GM12878 (cell line): ENCODE data around the gene ARF3. TPM values are rescaled to one million over a fixed set of nuclear protein-coding genes. Genes with fewer than 3 reads are reported as not detected.
A peak's percentile ranks its signal among the peaks of the same experiment; 100 is the strongest.

Experiments used
- CHD2 ChIP-seq: IDR thresholded peaks from 2 replicates; pipeline ENCODE4 v1.6.1; 2011; ENCODE audit warnings: low read depth, low read length, improper control_type of control experiment, borderline replicate concordance
- GATAD2B ChIP-seq: fragments of 450-650 bp; conservative IDR thresholded peaks from 2 replicates; pipeline ENCODE4 v1.6.1; 2017; ENCODE audit warnings: low read depth, mild to moderate bottlenecking, moderate library complexity
- HDAC6 ChIP-seq: fragments of 200-600 bp; sonication (generic); IDR thresholded peaks from one replicate; pipeline ENCODE4 v1.8.0; 2017; ENCODE audit warnings: antibody characterized with exemption; ENCODE audit not compliant: unreplicated experiment
- PML ChIP-seq: IDR thresholded peaks from 2 replicates; pipeline ENCODE4 v1.6.1; 2012; ENCODE audit warnings: low read length, inconsistent platforms
- RAD21 ChIP-seq: IDR thresholded peaks from 2 replicates; pipeline ENCODE4 v1.6.1; 2011; ENCODE audit warnings: mild to moderate bottlenecking, low read depth, low read length, moderate library complexity; ENCODE audit not compliant: insufficient read depth
- RAD51 ChIP-seq: fragments of 450-650 bp; IDR thresholded peaks from 2 replicates; pipeline ENCODE4 v1.6.1; 2016; ENCODE audit warnings: moderate library complexity, mild to moderate bottlenecking, inconsistent platforms
- RFX5 ChIP-seq: IDR thresholded peaks from 2 replicates; pipeline ENCODE4 v1.6.1; 2011; ENCODE audit warnings: low read depth, low read length, improper control_type of control experiment
- YY1 ChIP-seq: IDR thresholded peaks from 2 replicates; pipeline ENCODE4 v1.6.1; 2011; ENCODE audit warnings: low read depth, mild to moderate bottlenecking, low read length
- ZNF274 ChIP-seq: IDR thresholded peaks from one replicate; pipeline ENCODE4 v1.8.0; 2011; ENCODE audit not compliant: insufficient read length, insufficient read depth
- polyA plus RNA-seq, 11 experiments: library from polyadenylated mRNA; depleted of rRNA in 4 of 11; unstranded in 6 of 11; stranded (reverse) in 5 of 11; fragments of >200 nt; fragmentation: Nextera tagmentation in 4 of 11; fragmentation: Illumina TruSeq in 1 of 11; extraction: Ambion mirVana in 4 of 11; extraction: Trizol in 1 of 11; gene quantifications; 1 replicate in 1 of 11; 2 replicates in 10 of 11; pipeline versions ENCODE4 v1.2.1 to v1.2.3, GENCODE V29; 2011 to 2016; ENCODE audit warnings: inconsistent platforms in 2 of 11, missing spikeins in 2 of 11, low read depth in 1 of 11
- total RNA-seq, 4 experiments: library from RNA; depleted of rRNA in 3 of 4; stranded (reverse); fragments of >200 nt in 3 of 4; fragmentation: Illumina TruSeq in 1 of 4; extraction: Trizol in 1 of 4; gene quantifications; 2 replicates each; pipeline versions ENCODE4 v1.2.1 to v1.2.3, GENCODE V29; 2013 to 2021
- TF ChIP-seq, protein P1 (sequence below): IDR thresholded peaks from 2 replicates; pipeline ENCODE4 v1.6.1; 2011; ENCODE audit warnings: low read depth, low read length, improper control_type of control experiment, borderline replicate concordance
- TF ChIP-seq, protein P2 (sequence below): IDR thresholded peaks from 2 replicates; pipeline ENCODE4 v1.6.1; 2012; ENCODE audit warnings: mild to moderate bottlenecking, low read depth, low read length
- TF ChIP-seq, protein P3 (sequence below): IDR thresholded peaks from 2 replicates; pipeline ENCODE4 v1.6.1; 2011; ENCODE audit warnings: mild to moderate bottlenecking, low read depth, low read length, moderate library complexity; ENCODE audit not compliant: insufficient replicate concordance
- TF ChIP-seq, protein P4 (sequence below): fragments of 450-650 bp; formaldehyde crosslinking; IDR thresholded peaks from 2 replicates; pipeline ENCODE4 v1.5.0; 2022; ENCODE audit warnings: mild to moderate bottlenecking, missing genetic modification characterization
- TF ChIP-seq, protein P5 (sequence below): IDR thresholded peaks from 2 replicates; pipeline ENCODE4 v1.6.1; 2012; ENCODE audit warnings: improper control_type of control experiment, low read depth, low read length; ENCODE audit not compliant: insufficient replicate concordance

ARF3 gene
- total and polyA plus RNA-seq, 10 of the 15 experiments (the other 5 are each of a cell fraction or from before 2014, with no cell fraction given): 8.7 to 263 (median 74.4) TPM

DNA sequence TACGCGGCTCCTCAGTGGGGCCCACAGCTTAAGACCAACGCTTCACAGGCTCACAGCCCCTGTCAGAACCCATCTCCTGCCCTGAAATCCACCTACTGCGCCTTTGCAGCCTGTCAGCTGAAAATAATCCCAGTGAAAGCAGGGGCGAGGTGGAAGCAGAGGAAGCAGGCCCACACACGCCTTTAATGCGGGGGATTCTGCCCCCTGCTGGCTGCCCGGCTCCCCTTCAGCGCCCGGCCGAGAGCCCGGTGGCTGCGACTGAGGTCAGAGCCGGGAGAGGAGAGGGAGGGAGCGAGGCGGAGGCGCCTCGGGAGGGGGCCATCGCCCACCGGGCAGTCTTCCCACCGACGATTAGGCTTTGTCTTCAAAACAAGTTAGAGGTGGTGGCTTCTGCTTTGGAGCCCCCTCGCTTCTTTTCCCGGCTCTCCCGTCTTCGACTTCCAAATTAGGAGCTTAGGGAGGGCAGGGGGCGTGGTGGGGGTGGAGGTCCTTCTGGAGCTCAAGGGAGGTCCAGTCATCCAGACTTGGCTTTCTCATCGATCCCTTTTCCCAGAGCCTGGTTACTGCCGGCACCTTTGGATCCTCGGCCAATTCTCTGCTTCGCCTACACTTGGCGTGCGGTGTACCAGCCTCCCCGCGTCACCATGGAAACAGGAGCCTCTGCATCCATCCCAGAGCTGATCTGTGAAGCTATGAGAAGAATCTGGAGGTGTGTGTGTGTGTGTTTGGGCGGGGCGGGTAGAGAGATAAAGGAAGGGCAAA is 66.4 kb downstream of the ARF3 start (continued):
- TF ChIP-seq, protein P1, sequence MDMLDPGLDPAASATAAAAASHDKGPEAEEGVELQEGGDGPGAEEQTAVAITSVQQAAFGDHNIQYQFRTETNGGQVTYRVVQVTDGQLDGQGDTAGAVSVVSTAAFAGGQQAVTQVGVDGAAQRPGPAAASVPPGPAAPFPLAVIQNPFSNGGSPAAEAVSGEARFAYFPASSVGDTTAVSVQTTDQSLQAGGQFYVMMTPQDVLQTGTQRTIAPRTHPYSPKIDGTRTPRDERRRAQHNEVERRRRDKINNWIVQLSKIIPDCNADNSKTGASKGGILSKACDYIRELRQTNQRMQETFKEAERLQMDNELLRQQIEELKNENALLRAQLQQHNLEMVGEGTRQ: no peak
- TF ChIP-seq, protein P2, sequence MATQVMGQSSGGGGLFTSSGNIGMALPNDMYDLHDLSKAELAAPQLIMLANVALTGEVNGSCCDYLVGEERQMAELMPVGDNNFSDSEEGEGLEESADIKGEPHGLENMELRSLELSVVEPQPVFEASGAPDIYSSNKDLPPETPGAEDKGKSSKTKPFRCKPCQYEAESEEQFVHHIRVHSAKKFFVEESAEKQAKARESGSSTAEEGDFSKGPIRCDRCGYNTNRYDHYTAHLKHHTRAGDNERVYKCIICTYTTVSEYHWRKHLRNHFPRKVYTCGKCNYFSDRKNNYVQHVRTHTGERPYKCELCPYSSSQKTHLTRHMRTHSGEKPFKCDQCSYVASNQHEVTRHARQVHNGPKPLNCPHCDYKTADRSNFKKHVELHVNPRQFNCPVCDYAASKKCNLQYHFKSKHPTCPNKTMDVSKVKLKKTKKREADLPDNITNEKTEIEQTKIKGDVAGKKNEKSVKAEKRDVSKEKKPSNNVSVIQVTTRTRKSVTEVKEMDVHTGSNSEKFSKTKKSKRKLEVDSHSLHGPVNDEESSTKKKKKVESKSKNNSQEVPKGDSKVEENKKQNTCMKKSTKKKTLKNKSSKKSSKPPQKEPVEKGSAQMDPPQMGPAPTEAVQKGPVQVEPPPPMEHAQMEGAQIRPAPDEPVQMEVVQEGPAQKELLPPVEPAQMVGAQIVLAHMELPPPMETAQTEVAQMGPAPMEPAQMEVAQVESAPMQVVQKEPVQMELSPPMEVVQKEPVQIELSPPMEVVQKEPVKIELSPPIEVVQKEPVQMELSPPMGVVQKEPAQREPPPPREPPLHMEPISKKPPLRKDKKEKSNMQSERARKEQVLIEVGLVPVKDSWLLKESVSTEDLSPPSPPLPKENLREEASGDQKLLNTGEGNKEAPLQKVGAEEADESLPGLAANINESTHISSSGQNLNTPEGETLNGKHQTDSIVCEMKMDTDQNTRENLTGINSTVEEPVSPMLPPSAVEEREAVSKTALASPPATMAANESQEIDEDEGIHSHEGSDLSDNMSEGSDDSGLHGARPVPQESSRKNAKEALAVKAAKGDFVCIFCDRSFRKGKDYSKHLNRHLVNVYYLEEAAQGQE: no peak
- TF ChIP-seq RFX5 (no peak), HDAC6 (no peak), RAD21 (peak; percentile 78), CHD2 (0 out of 2 replicates have a peak, but pooled peaks have one; percentile 26), GATAD2B (no peak), PML (no peak), YY1 (peak; percentile 46; the same call in 1 of the 2 replicates), RAD51 (no peak), ZNF274 (no peak)
- TF ChIP-seq, protein P3, sequence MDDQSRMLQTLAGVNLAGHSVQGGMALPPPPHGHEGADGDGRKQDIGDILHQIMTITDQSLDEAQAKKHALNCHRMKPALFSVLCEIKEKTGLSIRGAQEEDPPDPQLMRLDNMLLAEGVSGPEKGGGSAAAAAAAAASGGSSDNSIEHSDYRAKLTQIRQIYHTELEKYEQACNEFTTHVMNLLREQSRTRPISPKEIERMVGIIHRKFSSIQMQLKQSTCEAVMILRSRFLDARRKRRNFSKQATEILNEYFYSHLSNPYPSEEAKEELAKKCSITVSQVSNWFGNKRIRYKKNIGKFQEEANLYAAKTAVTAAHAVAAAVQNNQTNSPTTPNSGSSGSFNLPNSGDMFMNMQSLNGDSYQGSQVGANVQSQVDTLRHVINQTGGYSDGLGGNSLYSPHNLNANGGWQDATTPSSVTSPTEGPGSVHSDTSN: no peak
- TF ChIP-seq, protein P4, sequence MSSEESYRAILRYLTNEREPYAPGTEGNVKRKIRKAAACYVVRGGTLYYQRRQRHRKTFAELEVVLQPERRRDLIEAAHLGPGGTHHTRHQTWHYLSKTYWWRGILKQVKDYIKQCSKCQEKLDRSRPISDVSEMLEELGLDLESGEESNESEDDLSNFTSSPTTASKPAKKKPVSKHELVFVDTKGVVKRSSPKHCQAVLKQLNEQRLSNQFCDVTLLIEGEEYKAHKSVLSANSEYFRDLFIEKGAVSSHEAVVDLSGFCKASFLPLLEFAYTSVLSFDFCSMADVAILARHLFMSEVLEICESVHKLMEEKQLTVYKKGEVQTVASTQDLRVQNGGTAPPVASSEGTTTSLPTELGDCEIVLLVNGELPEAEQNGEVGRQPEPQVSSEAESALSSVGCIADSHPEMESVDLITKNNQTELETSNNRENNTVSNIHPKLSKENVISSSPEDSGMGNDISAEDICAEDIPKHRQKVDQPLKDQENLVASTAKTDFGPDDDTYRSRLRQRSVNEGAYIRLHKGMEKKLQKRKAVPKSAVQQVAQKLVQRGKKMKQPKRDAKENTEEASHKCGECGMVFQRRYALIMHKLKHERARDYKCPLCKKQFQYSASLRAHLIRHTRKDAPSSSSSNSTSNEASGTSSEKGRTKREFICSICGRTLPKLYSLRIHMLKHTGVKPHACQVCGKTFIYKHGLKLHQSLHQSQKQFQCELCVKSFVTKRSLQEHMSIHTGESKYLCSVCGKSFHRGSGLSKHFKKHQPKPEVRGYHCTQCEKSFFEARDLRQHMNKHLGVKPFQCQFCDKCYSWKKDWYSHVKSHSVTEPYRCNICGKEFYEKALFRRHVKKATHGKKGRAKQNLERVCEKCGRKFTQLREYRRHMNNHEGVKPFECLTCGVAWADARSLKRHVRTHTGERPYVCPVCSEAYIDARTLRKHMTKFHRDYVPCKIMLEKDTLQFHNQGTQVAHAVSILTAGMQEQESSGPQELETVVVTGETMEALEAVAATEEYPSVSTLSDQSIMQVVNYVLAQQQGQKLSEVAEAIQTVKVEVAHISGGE (CRISPR knock-in tag): no peak
- TF ChIP-seq, protein P5, sequence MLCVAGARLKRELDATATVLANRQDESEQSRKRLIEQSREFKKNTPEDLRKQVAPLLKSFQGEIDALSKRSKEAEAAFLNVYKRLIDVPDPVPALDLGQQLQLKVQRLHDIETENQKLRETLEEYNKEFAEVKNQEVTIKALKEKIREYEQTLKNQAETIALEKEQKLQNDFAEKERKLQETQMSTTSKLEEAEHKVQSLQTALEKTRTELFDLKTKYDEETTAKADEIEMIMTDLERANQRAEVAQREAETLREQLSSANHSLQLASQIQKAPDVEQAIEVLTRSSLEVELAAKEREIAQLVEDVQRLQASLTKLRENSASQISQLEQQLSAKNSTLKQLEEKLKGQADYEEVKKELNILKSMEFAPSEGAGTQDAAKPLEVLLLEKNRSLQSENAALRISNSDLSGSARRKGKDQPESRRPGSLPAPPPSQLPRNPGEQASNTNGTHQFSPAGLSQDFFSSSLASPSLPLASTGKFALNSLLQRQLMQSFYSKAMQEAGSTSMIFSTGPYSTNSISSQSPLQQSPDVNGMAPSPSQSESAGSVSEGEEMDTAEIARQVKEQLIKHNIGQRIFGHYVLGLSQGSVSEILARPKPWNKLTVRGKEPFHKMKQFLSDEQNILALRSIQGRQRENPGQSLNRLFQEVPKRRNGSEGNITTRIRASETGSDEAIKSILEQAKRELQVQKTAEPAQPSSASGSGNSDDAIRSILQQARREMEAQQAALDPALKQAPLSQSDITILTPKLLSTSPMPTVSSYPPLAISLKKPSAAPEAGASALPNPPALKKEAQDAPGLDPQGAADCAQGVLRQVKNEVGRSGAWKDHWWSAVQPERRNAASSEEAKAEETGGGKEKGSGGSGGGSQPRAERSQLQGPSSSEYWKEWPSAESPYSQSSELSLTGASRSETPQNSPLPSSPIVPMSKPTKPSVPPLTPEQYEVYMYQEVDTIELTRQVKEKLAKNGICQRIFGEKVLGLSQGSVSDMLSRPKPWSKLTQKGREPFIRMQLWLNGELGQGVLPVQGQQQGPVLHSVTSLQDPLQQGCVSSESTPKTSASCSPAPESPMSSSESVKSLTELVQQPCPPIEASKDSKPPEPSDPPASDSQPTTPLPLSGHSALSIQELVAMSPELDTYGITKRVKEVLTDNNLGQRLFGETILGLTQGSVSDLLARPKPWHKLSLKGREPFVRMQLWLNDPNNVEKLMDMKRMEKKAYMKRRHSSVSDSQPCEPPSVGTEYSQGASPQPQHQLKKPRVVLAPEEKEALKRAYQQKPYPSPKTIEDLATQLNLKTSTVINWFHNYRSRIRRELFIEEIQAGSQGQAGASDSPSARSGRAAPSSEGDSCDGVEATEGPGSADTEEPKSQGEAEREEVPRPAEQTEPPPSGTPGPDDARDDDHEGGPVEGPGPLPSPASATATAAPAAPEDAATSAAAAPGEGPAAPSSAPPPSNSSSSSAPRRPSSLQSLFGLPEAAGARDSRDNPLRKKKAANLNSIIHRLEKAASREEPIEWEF: no peak
